GM19193 (cell line): ENCODE data around the gene TEX26.

Source experiments
- POLR2A ChIP-seq: IDR thresholded peaks from 4 replicates; pipeline ENCODE4 v1.6.1; 2011; ENCODE audit not compliant: insufficient read depth, insufficient read length; ENCODE audit errors: extremely low read depth

TEX26 gene

DNA sequence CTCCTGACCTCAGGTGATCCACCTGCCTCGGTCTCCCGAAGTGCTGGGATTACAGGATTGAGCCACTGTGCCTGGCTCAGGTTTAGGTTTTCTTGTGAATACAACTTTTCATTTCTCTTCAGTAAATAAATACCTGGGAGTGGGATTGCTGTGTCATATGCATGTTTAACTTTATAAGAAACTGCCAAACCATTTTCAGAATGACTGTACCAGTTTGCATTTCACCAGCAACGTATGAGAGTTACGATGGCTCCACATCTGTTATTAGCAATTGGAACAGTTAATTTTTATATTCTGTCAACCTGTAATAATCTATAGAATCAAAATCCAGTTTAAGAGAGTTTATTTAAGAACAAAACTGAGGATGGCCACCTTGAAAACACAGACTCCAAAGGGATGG is 52.2 kb downstream of the TEX26 start:
- TF ChIP-seq POLR2A: no peak

DNA sequence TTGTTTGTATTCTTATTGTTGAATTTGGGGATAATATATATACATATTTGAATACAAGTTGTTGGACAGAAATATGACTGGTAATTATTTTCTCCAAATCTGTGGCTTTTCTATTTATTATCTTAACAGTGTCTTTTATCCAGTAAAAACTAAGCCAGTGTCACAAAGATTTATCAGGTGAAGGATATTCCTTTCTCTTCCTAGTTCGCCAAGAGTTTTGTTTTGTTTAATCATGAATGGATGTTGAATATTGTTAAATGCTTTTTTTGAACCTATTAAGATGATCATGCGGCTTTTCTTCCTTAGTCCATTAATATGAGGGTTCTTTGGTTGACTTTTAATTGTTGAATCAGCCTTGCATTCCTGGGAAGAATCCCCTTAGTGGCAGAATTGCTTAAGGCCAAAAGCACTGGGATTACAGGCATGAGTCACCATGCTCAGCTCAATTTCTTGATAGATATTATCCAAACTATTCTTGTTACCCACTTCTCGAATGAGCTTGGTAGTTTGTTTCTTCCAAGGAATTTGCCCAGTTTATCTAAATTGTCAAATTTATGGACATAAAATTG is 53.3 kb downstream of the TEX26 start:
- TF ChIP-seq POLR2A: no peak

DNA sequence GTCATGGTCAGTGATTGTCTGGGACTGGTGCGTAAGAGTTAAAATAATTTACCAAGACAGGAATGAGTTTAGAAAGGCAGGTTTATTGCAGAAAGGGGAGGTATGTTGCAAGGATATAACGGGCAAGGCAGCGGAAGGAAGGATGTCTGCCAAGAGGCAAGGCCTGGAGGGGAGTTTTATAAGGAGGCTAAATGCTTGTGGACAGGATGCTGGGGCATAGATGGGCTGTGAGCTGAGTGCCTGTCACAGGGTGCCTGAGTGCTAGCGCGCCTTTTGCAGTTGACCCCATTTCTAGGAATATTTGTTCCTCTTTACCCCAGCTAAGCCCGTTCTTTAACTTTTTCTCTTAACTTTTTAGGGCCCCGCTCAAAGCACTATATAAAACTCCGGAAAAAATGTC is 58.7 kb downstream of the TEX26 start:
- no peak for TF ChIP-seq POLR2A

DNA sequence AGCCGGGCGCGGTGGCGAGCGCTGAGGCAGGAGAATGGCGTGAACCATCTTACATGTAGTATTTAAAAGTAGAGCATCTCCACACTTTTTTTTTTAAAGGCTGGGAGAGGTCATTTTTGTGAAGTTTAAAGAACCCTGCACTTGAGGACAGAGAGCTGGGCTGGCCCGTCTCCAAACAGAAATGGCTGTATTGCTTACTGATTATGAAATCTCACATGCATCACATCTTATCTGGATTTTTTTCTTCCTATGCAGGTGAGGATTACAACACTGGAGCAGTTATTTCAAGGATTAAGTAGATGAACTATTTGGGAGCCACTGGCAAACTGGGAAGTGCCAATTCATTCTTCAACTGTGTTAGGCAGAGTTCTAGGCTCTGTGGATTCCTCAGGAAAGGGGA is 59.5 kb downstream of the TEX26 start:
- TF ChIP-seq POLR2A: no peak

DNA sequence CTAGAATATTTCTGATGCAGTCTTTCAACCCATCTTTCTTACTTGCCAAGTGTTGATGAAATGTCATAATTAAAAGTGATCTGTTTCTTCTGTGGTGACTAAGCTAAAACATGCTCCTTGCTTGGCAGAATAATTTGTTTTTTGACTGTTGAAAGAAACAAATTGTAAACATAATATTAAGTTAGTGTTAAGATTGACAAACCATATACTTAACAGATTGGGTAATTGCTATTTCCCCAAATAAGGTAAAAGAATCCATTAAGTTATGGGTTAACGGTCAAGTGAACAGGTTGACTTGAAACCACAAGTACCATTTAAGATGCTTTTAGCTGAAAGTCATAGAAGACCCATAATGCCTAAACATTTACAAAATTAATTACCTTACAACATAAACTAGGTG is 62.9 kb downstream of the TEX26 start:
- TF ChIP-seq POLR2A: no peak

DNA sequence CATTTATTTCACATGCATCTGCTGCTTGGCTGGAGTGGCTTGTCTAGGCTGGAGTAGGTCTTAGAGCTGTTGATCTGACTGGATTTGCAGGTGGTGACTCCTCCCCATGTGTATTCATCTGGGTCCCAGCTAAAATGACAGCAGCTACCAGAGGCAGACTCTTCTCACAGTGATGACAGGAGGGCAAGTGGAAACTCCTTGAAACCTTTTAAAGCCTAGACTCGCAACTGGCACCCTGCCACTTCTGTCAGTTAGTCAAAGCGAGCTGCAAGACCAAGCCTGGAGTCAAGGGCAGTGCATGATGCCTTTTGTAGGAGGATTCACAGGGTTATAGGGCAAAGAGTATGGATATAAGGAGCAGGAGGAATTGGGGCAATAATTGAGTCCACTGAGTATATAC is 65.2 kb downstream of the TEX26 start:
- no peak for TF ChIP-seq POLR2A

DNA sequence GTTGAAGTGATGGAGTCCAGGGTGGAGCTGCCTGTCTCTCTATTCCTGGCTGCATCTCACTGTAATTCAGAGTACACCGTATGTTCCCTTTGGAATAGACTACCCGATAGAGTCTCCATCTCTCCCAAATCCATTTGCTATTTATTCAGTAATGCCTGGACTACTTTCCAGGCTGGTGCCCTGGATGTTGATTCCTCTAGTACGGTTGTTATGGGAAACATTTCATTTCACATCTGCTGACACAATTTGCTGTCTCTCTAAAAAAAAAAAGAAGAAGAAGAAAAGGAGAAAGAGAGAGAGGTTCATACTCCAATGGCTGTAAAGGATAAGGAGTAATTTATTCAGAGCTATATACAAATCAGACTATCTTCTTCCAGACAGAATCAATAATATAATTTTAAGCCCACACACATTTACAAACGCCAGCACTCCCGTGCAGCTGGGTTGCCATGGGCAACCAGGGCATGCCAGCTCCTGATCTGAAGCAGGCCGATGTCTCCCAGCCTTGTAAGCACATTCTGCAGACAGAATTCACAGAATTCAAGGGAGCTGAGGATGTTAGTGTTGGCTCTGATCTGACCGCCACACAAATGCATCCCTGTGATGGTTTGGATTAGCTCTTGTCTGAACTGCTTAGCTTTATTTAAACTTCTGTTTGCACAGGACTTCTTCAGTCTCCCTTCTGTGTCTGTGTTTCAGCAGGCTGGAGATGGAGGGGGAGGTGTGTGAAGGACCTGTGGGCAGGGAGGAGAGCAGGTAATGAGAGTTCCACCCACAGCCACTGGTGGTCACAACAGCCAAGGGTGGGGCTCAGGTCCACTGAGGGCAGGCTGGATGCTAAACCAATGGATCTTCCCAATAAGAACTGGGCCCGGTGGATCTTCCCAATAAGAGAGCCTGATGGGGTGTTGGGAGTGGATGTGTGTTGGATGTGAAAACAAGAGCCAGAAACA is 66.0 kb downstream of the TEX26 start:
- no peak for TF ChIP-seq POLR2A

DNA sequence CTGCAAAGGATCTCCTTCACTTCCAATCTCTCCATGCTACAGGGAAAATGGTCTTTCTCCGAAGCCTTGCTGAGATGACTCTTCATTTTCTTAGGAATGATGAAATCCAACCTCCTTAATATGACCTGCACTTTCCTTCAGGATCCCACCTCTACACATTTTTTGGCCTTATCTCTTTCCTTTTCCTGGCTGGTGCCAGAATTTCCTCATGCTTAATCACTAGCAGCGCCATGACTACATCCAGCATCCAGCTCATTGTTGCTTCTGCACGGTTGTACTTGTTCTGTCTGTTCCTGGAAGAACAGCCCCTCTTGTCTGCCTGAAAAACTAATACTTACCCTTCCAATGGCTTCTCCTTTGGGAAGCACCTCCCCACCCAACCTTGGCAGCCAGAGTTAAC is 68.4 kb downstream of the TEX26 start:
- no peak for TF ChIP-seq POLR2A

DNA sequence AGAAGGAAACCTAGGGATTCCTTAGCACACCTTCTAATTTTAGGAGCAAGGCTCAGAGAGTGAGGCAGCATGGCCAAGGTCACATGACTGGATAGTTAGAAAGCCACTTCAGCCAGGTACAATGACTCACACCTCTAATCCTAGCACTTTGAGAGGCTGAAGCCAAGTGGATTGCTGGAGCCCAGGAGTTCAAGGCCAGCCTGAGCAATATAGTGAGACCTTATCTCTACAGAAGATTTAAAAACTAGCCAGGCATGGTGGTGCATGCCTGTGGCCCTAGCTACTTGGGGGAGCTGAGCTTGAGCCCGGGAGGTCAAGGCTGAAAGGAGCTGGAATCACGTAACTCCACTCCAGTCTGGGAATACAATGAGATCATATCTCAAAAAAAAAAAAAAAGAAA is 69.2 kb downstream of the TEX26 start:
- no peak for TF ChIP-seq POLR2A

DNA sequence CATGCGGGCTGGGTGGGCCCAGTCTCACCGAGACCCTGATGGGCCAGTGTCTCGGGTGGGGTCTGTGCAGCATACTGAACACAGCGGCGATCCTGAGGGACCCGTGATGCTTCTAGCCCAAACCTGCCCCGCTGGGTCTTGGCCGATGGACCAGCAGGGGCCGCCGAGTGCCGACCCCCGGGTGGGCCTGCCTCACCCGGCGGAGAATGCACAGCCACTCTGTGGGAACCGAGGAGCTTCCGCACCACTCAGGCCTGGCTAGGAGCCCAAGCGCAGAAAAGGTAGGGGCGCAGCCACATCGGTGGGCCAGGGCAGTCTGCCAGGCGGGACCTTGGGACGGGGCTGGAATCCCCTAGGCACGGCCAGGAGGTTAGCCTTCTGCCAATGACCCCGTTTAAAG is 72.6 kb downstream of the TEX26 start:
- TF ChIP-seq POLR2A: no peak

DNA sequence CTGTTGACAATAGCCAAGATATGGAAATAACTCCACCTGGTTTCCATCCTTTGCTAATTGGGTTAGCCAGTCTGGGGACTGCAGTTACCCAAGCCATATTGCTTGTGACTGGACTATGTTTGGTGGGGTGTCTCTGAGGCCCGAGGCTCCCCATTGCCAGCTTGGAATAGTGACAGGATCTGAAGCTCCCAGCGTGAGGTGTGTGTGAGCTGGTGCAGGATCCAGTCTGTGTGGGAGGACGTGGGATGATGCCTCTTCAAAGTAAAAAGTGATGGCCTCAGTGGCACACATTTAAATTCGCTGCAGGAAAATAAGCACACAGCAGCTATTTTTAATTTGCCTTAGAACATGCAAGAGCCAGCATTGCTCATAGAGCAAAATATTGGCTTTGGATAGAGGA is 75.0 kb downstream of the TEX26 start:
- TF ChIP-seq POLR2A: no peak

DNA sequence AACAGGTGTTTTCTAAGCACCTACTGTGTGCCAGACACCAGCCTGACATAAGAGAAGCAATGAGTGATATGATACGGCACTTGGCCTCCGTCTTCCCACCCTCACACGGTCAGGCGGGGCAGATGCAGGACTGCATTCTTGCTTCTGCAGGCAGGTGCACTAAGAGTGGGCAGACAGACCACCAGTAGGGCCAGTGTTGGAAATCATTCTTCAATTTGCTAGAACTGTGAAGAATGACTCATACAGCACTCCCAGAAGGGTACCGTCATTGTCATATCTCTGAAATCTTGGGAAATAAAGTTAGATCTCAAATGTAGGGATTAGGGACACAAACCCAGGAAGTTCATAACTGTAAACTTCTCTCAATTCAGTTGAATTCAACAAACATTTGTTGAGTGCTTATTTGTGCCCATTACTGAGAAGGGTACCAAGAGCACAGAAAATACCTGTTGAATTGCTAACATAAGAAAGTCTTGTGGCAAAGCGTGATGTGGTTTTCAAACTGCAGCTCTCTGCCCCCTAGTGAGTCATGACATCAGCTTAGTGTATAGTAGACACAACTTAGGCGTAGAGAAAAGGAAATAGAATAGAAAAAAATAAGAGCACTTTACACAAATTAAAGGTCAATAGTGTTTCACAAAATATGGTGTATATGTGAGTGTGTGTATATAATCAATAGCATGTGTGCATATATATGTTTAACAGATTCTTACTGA is 76.1 kb downstream of the TEX26 start:
- TF ChIP-seq POLR2A: no peak

DNA sequence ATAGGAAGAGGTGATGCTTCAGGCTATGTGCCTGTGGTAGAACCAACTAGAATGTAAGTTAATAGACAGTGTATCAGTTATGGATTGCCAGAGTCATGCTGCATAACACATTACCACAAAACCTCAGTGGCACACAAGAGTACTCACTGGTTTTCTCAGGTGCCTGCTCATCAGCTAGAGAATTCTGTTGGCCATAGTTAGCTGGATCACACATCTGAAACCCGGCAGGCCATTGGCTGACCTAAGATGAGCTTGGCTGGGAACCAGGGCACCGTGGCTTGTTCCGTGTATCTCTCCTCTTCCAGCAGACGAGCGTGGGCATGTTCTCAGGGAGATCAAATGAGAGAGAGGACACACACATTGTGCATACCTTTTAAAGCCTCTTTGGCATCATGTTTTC is 76.7 kb downstream of the TEX26 start:
- no peak for TF ChIP-seq POLR2A

DNA sequence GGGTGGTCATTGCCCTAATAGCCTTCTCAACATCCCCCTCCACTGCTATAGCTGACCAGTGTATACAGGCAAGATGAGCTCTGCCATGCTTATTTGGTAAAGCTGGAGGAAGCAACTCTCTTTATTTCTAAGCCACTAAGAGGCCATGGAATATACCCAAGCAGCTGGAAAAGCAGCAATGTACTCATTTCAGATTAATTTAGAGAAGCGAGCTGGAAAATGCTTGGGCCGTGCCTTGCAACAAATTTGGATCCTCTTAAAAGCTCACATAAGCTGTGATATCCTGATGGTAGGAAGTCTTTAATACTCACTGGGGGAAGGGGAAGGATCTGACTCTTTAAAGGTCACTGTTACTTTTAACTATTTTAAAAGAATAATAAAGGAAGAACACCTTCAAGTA is 77.8 kb downstream of the TEX26 start:
- TF ChIP-seq POLR2A: no peak

DNA sequence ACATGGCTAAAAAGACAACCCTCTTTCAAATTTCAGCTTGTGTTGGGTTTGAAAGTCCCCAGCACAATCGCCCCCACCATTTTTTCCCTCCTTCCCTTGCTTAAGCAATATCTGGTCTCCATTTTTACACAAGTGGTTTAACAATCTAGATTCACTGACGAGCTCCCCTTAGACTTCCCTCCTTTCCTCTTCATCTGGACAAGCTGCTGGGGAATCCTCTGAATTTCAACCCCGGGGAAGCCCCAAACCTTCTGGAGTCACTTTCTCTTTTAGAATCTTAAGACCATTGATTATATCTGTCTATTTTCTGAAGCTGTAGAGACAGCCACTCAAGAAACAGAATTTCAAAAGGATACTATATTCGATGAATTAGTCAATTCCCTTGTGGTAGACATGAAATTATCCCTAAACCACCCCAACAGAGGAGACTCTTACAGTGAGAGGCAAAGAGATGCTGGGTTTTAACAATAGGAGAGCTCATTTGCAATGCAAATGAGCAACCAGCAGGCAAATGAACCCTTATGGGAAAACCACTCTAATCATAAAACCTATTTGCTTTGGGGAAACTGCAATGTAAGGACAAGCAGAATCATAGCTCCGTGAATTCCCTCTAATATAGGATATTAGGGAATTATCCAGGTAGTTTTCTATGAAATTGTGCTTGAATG is 78.9 kb downstream of the TEX26 start:
- no peak for TF ChIP-seq POLR2A
